Measurements from ENCODE around the gene HLA-DMB. TPM values are rescaled to one million over a fixed set of nuclear protein-coding genes. Genes with fewer than 3 reads are reported as not detected.

Gene HLA-DMB
- total RNA-seq, 2 donors from 2014 or later, result 11.1 to 23.3 TPM

DNA sequence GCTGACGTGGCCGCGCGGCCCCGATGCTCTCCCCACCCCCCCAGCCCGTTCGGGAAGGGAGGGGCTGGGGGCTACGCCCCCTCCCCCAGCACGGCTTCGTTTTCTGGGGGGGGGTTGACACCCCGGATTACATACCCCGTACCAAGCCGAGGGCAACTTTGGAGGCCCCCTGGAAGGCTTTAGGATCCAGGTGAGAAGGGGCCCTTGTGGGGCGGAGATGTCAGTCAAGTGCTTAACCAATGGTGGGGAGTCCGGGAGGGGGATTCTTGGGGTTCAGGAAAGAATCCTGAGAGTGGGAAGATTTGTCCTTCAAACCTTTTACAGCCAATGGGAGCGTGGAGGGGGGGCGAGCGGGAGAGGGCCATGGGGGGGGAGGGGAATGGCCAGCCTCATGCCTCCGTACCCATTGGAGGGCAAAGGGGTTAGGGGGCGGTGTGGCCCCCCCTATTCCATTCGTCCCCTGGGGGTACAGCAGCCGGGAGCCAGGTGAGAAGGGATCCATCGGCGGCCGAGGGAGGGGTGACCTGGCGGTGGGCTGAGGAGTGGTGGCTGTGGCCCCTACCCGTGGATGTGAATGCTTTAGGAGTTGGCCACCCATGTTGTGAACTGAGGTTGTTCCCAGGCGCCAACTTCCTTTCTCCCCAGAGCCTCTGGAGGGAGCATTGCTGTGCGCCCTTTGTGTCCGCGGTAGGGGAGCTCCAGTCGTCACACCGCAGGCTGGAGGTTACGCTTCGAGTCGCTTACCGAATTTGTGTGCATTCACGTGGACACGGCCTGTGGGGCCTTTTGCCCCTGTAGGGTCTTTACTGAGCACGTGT, 28.2 kb upstream of the HLA-DMB start:
- no peak for ATAC-seq
- Mint-ChIP-seq H3K4me3 (peak overlapping the region; percentile 100), H3K27me3 (no peaks in the 10 kb centered on the region), H3K36me3 (ENCODE audit: low read depth) (peaks cover 13% of the 10 kb centered on the region), H3K4me1 (peaks cover 67% of the 10 kb centered on the region), H3K27ac (peak overlapping the region; percentile 99)
- H3K9me3 ChIP-seq (ENCODE audit: control insufficient read depth, low read length, poor library complexity, severe bottlenecking), result no peaks in the 10 kb centered on the region
- peak; percentile 33 to 38 (median 34) for DNase-seq

DNA sequence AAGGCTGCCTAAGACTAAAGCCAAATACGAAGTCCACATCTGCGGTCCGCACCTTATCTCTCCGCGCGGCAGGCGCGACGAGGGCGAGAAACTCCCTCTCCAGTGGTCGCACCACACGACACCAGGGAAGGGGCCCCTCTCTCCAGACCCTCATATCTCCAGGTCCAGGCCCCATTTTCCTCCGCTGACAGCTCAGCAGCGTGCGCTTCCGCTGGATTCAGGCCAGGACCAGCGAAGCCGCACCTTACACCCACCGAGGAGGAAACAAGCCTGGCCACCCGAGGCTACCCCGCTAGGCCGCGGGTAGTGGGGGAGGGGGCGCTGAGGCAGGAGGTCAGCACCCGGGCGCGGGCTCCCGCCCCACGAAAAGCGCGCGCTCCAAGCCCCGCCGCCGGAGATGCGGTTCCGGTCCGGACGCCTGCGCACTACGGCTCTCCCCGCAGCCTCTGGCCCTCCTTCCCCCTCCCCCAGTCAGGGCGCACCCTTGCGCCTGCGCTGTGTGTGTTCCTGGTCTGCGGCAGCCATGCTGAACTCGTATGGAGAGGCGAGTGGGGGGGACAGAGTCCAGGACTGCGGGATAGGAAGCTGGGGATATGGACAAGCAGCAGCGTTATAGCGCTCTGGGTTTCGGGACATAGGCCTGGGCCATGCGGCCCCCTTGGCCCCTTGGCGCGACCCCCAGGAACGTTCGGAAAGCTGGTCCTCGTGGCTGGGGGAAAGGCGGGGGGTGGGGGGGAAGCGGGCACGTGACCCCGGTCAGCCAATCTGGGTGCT, 27.5 kb upstream of the HLA-DMB start, which contains the start of gene BRD2:
Gene BRD2 (plus strand): TSS at position 502 of the 774 bp plus-strand sequence. CDS start 4,305 bp downstream, outside the sequence.
- ATAC-seq (peak; percentile 51), DNase-seq (peak; percentile 94 to 95 (median 94))
- H3K9me3 ChIP-seq (ENCODE audit: control insufficient read depth, low read length, poor library complexity, severe bottlenecking), result no peaks in the 10 kb centered on the region
- peak within 1 kb of the TSS; percentile 100 for H3K4me3 Mint-ChIP-seq
- H3K27me3 Mint-ChIP-seq, result no peaks in the 10 kb centered on the region
- peak within 1 kb of the TSS; percentile 99 for H3K27ac Mint-ChIP-seq
- H3K36me3 Mint-ChIP-seq (ENCODE audit: low read depth), result peaks cover 6% of the 10 kb centered on the region
- H3K4me1 Mint-ChIP-seq, result peaks cover 62% of the 10 kb centered on the region

GRCh38 chr6:32967151-32968091, 26.6 kb upstream of the HLA-DMB start:
- Mint-ChIP-seq H3K4me1 (peaks cover 60% of the 10 kb centered on the region), H3K4me3 (peak overlapping the region; percentile 100), H3K36me3 (ENCODE audit: low read depth) (no peaks in the 10 kb centered on the region), H3K27me3 (no peaks in the 10 kb centered on the region), H3K27ac (peak overlapping the region; percentile 99)
- DNase-seq (no peak), ATAC-seq (no peak)
- no peaks in the 10 kb centered on the region for H3K9me3 ChIP-seq (ENCODE audit: control insufficient read depth, low read length, poor library complexity, severe bottlenecking)

GRCh38 chr6:32964776-32965175, 23.9 kb upstream of the HLA-DMB start:
- ATAC-seq (no peak), DNase-seq (no peak)
- peak overlapping the region; percentile 99 for H3K27ac Mint-ChIP-seq
- peaks cover 53% of the 10 kb centered on the region for H3K4me1 Mint-ChIP-seq
- no peaks in the 10 kb centered on the region for H3K9me3 ChIP-seq (ENCODE audit: control insufficient read depth, low read length, poor library complexity, severe bottlenecking)
- H3K4me3 Mint-ChIP-seq, result no peak overlapping the region
- peaks cover 2% of the 10 kb centered on the region for H3K36me3 Mint-ChIP-seq (ENCODE audit: low read depth)
- no peaks in the 10 kb centered on the region for H3K27me3 Mint-ChIP-seq

GRCh38 chr6:32963866-32964265, 23.0 kb upstream of the HLA-DMB start:
- Mint-ChIP-seq H3K27me3 (no peaks in the 10 kb centered on the region), H3K36me3 (ENCODE audit: low read depth) (peaks cover 4% of the 10 kb centered on the region), H3K27ac (peak overlapping the region; percentile 99), H3K4me3 (no peak overlapping the region), H3K4me1 (peaks cover 52% of the 10 kb centered on the region)
- no peak for ATAC-seq
- H3K9me3 ChIP-seq (ENCODE audit: control insufficient read depth, low read length, poor library complexity, severe bottlenecking), result no peaks in the 10 kb centered on the region
- DNase-seq, result no peak

GRCh38 chr6:32962213-32962826, 21.5 kb upstream of the HLA-DMB start:
- no peak for ATAC-seq

GRCh38 chr6:32960563-32960962, 19.7 kb upstream of the HLA-DMB start:
- Mint-ChIP-seq H3K4me1 (peaks cover 38% of the 10 kb centered on the region), H3K4me3 (no peak overlapping the region), H3K27me3 (no peaks in the 10 kb centered on the region), H3K27ac (peak overlapping the region; percentile 67), H3K36me3 (ENCODE audit: low read depth) (peaks cover 4% of the 10 kb centered on the region)
- no peak for DNase-seq
- ATAC-seq, result no peak
- no peaks in the 10 kb centered on the region for H3K9me3 ChIP-seq (ENCODE audit: control insufficient read depth, low read length, poor library complexity, severe bottlenecking)

More at GRCh38 chr6:32962213-32962826, 21.5 kb upstream of the HLA-DMB start:
- Mint-ChIP-seq H3K4me3 (no peak overlapping the region), H3K4me1 (peaks cover 51% of the 10 kb centered on the region), H3K27ac (peak overlapping the region; percentile 67), H3K36me3 (ENCODE audit: low read depth) (peaks cover 4% of the 10 kb centered on the region), H3K27me3 (no peaks in the 10 kb centered on the region)
- no peak for DNase-seq
- H3K9me3 ChIP-seq (ENCODE audit: control insufficient read depth, low read length, poor library complexity, severe bottlenecking), result no peaks in the 10 kb centered on the region

- no peak overlapping the region for H3K27ac Mint-ChIP-seq
- no peak overlapping the region for H3K4me3 Mint-ChIP-seq
- peaks cover 41% of the 10 kb centered on the region for H3K4me1 Mint-ChIP-seq
- no peaks in the 10 kb centered on the region for H3K9me3 ChIP-seq (ENCODE audit: control insufficient read depth, low read length, poor library complexity, severe bottlenecking)
- no peaks in the 10 kb centered on the region for H3K27me3 Mint-ChIP-seq
- H3K36me3 Mint-ChIP-seq (ENCODE audit: low read depth), result peaks cover 7% of the 10 kb centered on the region
- ATAC-seq (no peak), DNase-seq (no peak)
These were observed 15.3 kb upstream of the HLA-DMB start for GRCh38 chr6:32956176-32956575.

- no peaks in the 10 kb centered on the region for H3K9me3 ChIP-seq (ENCODE audit: control insufficient read depth, low read length, poor library complexity, severe bottlenecking)
- H3K4me1 Mint-ChIP-seq, result peaks cover 40% of the 10 kb centered on the region
- DNase-seq (no peak), ATAC-seq (no peak)
- H3K4me3 Mint-ChIP-seq, result no peak overlapping the region
- no peak overlapping the region for H3K27ac Mint-ChIP-seq
- no peaks in the 10 kb centered on the region for H3K27me3 Mint-ChIP-seq
- peaks cover 7% of the 10 kb centered on the region for H3K36me3 Mint-ChIP-seq (ENCODE audit: low read depth)
These were observed 14.4 kb upstream of the HLA-DMB start for GRCh38 chr6:32954986-32955802.

DNA sequence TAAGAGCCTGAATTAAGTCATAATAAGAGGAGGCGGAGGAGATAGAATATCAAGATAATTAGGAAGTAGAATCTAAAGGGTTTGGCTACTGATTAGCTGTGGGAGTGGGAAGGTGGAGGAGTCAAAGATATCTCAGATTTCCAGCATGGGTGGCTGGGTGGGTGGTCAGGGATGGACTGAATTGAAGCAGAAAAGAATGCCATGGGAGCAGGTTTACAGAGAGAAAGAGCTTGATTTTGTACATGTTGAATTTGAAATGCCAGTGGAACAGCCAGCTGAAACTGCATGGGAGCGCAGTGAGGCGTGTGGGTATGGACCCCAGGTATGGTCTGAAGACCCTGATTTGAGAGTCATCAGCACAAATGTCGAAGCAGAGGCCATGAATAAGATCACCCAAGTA, 13.4 kb upstream of the HLA-DMB start:
- H3K4me3 Mint-ChIP-seq, result no peak overlapping the region
- ATAC-seq (no peak), DNase-seq (no peak)
- H3K27me3 Mint-ChIP-seq, result no peaks in the 10 kb centered on the region
- peaks cover 3% of the 10 kb centered on the region for H3K36me3 Mint-ChIP-seq (ENCODE audit: low read depth)
- H3K4me1 Mint-ChIP-seq, result peaks cover 37% of the 10 kb centered on the region
- H3K27ac Mint-ChIP-seq, result peak overlapping the region; percentile 86
- H3K9me3 ChIP-seq (ENCODE audit: control insufficient read depth, low read length, poor library complexity, severe bottlenecking), result no peaks in the 10 kb centered on the region

DNA sequence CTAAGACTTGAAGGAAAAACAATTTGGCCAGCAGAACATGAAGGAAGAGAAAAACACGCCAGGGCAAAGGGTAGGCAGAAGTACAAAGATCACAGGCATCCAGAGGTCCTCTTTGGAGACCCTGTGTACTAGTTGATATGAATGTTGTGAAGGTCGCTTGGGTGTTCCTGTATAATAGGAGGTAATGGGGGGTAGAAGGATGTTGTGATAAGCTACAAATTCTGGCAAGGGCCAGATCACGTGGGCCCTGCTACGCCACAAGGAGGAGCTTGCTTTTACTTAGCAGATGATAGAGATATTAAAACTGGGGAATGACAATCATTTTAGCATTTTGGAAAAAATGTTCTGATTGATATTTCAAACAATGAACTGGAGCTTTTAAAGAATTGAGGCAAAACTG, 12.9 kb upstream of the HLA-DMB start:
- peak overlapping the region; percentile 86 for H3K27ac Mint-ChIP-seq
- H3K27me3 Mint-ChIP-seq, result no peaks in the 10 kb centered on the region
- peaks cover 40% of the 10 kb centered on the region for H3K4me1 Mint-ChIP-seq
- H3K4me3 Mint-ChIP-seq, result peak overlapping the region; percentile 83
- ATAC-seq (no peak), DNase-seq (no peak)
- H3K9me3 ChIP-seq (ENCODE audit: control insufficient read depth, low read length, poor library complexity, severe bottlenecking), result no peaks in the 10 kb centered on the region
- peaks cover 3% of the 10 kb centered on the region for H3K36me3 Mint-ChIP-seq (ENCODE audit: low read depth)

Measured in T-helper 17 cell (primary cell).